OCI-LY3 (cell line): Measurements from ENCODE around the gene TRIM24.

ENCODE experiments used
- H2AFZ ChIP-seq: fragments of 200-600, 300-600 bp; shearing (Covaris generic); 2 replicates; pipeline ENCODE4 v1.6.0; 2014; ENCODE audit warnings: antibody characterized with exemption, low read depth, low read length
- H3K27ac ChIP-seq: fragments of 200-600, 300-600 bp; sonication (generic); 2 replicates; pipeline ENCODE4 v1.5.1; 2014; ENCODE audit warnings: mild to moderate bottlenecking, low read length, moderate library complexity, mixed read lengths
- H3K27me3 ChIP-seq: fragments of 200-600, 300-600 bp; sonication (generic); 2 replicates; pipeline ENCODE4 v1.6.1; 2014; ENCODE audit warnings: low read depth, low read length, mixed read lengths
- H3K36me3 ChIP-seq: fragments of 200-600, 300-600 bp; sonication (generic); replicated peaks from 2 replicates; pipeline ENCODE3; 2014; ENCODE audit warnings: low read depth, low read length, mixed read lengths
- H3K4me1 ChIP-seq: fragments of 300-600, 200-600 bp; sonication (generic); 2 replicates; pipeline ENCODE4 v1.6.1; 2014; ENCODE audit warnings: low read length, mixed read lengths
- H3K4me2 ChIP-seq: fragments of 200-600, 300-600 bp; sonication (generic); 2 replicates; pipeline ENCODE4 v1.6.1; 2014; ENCODE audit warnings: low read length, mixed read lengths
- H3K4me3 ChIP-seq: fragments of 300-600, 200-600 bp; sonication (generic); 2 replicates; pipeline ENCODE4 v1.5.1; 2014; ENCODE audit warnings: antibody characterized with exemption, mild to moderate bottlenecking, low read length, moderate library complexity
- H3K79me2 ChIP-seq: fragments of 300-600, 200-600 bp; shearing (Covaris generic); 2 replicates; pipeline ENCODE4 v1.6.1; 2014; ENCODE audit warnings: mild to moderate bottlenecking, low read length, mixed read lengths
- H3K9ac ChIP-seq: fragments of 300-600, 200-600 bp; shearing (Covaris generic); 2 replicates; pipeline ENCODE4 v1.6.0; 2014; ENCODE audit warnings: mild to moderate bottlenecking, low read length, moderate library complexity
- H3K9me3 ChIP-seq: fragments of 200-600, 300-600 bp; shearing (Covaris generic); 2 replicates; pipeline ENCODE4 v1.6.1; 2014; ENCODE audit warnings: low read length, mixed read lengths; ENCODE audit not compliant: insufficient read depth
- H4K20me1 ChIP-seq: fragments of 200-600, 300-600 bp; sonication (generic); 2 replicates; pipeline ENCODE4 v1.6.1; 2016; ENCODE audit warnings: low read length, mixed read lengths; ENCODE audit not compliant: insufficient read depth
- CTCF ChIP-seq: fragments of 200-600, 300-600 bp; sonication (generic); IDR thresholded peaks from 2 replicates; pipeline ENCODE4 v1.5.1; 2014; ENCODE audit warnings: antibody characterized with exemption, low read length, low read depth
- EZH2phosphoT487 ChIP-seq: fragments of 200-600 bp; shearing (Covaris generic); IDR thresholded peaks from 2 replicates; pipeline ENCODE4 v1.6.1; 2018; ENCODE audit warnings: antibody characterized with exemption, mixed run types, low read depth

TRIM24 gene

GRCh38 chr7:138442822-138443221 lies 17.2 kb upstream of the TRIM24 start:
- H3K27me3 ChIP-seq: no peaks in the 10 kb centered on the region
- H2AFZ ChIP-seq: no peak overlapping the region
- H3K79me2 ChIP-seq: no peaks in the 10 kb centered on the region
- no peak overlapping the region for H3K27ac ChIP-seq
- no peaks in the 10 kb centered on the region for H3K36me3 ChIP-seq
- no peak overlapping the region for H3K9ac ChIP-seq
- no peaks in the 10 kb centered on the region for H3K9me3 ChIP-seq
- no peaks in the 10 kb centered on the region for H4K20me1 ChIP-seq
- H3K4me3 ChIP-seq: no peak overlapping the region
- TF ChIP-seq EZH2phosphoT487: no peak
- TF ChIP-seq CTCF: no peak
- H3K4me1 ChIP-seq: no peaks in the 10 kb centered on the region
- no peak overlapping the region for H3K4me2 ChIP-seq

- Histone ChIP-seq H3K27me3 (no peaks in the 10 kb centered on the region), H2AFZ (no peak overlapping the region), H3K9ac (no peak overlapping the region), H3K79me2 (no peaks in the 10 kb centered on the region), H3K4me3 (no peak overlapping the region), H3K4me1 (no peaks in the 10 kb centered on the region), H3K4me2 (no peak overlapping the region), H3K36me3 (no peaks in the 10 kb centered on the region), H3K27ac (no peak overlapping the region), H4K20me1 (no peaks in the 10 kb centered on the region), H3K9me3 (no peaks in the 10 kb centered on the region)
- peak; percentile 77 for TF ChIP-seq CTCF
- no peak for TF ChIP-seq EZH2phosphoT487
These were observed 10.5 kb upstream of the TRIM24 start for GRCh38 chr7:138449580-138449979.

GRCh38 chr7:138455609-138456008 lies 4.5 kb upstream of the TRIM24 start:
- H3K9me3 ChIP-seq: no peaks in the 10 kb centered on the region
- H3K9ac ChIP-seq: no peak overlapping the region
- H3K36me3 ChIP-seq: no peaks in the 10 kb centered on the region
- no peak overlapping the region for H2AFZ ChIP-seq
- no peaks in the 10 kb centered on the region; the same call in 1 of the 2 replicates for H3K79me2 ChIP-seq
- H3K4me1 ChIP-seq: peaks cover 5% of the 10 kb centered on the region; the same call in 1 of the 2 replicates
- TF ChIP-seq CTCF (no peak), EZH2phosphoT487 (no peak)
- no peak overlapping the region for H3K4me3 ChIP-seq
- no peak overlapping the region for H3K4me2 ChIP-seq
- H3K27me3 ChIP-seq: no peaks in the 10 kb centered on the region
- no peak overlapping the region for H3K27ac ChIP-seq
- H4K20me1 ChIP-seq: no peaks in the 10 kb centered on the region

GRCh38 chr7:138456220-138456619 lies 3.8 kb upstream of the TRIM24 start:
- Histone ChIP-seq H3K9ac (no peak overlapping the region), H3K36me3 (no peaks in the 10 kb centered on the region), H3K9me3 (no peaks in the 10 kb centered on the region), H3K4me3 (no peak overlapping the region), H3K27me3 (no peaks in the 10 kb centered on the region), H3K4me2 (no peak overlapping the region), H3K79me2 (peaks cover 4% of the 10 kb centered on the region), H2AFZ (no peak overlapping the region), H3K4me1 (peaks cover 5% of the 10 kb centered on the region; the same call in 1 of the 2 replicates), H3K27ac (no peak overlapping the region), H4K20me1 (peaks cover 2% of the 10 kb centered on the region; the same call in 1 of the 2 replicates)
- TF ChIP-seq EZH2phosphoT487: no peak
- no peak for TF ChIP-seq CTCF
